Fibroblast of pulmonary artery (primary cell): ENCODE measurements around the gene UPK1A.

Source experiments
- DNase-seq: peaks from one replicate; pipeline ENCODE4 v3.0.0-alpha.2; 2010; ENCODE audit warnings: low read depth
- H3K4me3 ChIP-seq: replicated peaks from 2 replicates; pipeline ENCODE4 v1.5.1; 2011; ENCODE audit warnings: low read depth, mild to moderate bottlenecking, control low read depth, low read length, moderate library complexity
- CTCF ChIP-seq: IDR thresholded peaks from 2 replicates; pipeline ENCODE4 v1.5.1; 2011; ENCODE audit warnings: mild to moderate bottlenecking, control low read depth, low read length, inconsistent platforms; ENCODE audit errors: missing control alignments

Gene UPK1A

GRCh38 chr19:35637165-35637564, 29.2 kb upstream of the UPK1A start:
- no peak overlapping the region for H3K4me3 ChIP-seq
- no peak for DNase-seq
- no peak for TF ChIP-seq CTCF

GRCh38 chr19:35639321-35639639, 27.0 kb upstream of the UPK1A start:
- H3K4me3 ChIP-seq = no peak overlapping the region
- TF ChIP-seq CTCF = no peak
- no peak for DNase-seq

GRCh38 chr19:35639863-35640262, 26.5 kb upstream of the UPK1A start:
- DNase-seq = no peak
- TF ChIP-seq CTCF = no peak
- H3K4me3 ChIP-seq = no peak overlapping the region

GRCh38 chr19:35641515-35642151, 24.7 kb upstream of the UPK1A start, which contains the start of gene ETV2:
Gene ETV2 (plus strand): TSS chr19:35641745. CDS start chr19:35642461, 716 bp downstream.
- DNase-seq = peak; percentile 63
- no peak within 1 kb of the TSS for H3K4me3 ChIP-seq
- no peak for TF ChIP-seq CTCF

GRCh38 chr19:35642312-35642711, 24.0 kb upstream of the UPK1A start:
- no peak overlapping the region for H3K4me3 ChIP-seq
- no peak for DNase-seq
- TF ChIP-seq CTCF = no peak

GRCh38 chr19:35642798-35643254, 23.5 kb upstream of the UPK1A start:
- no peak for TF ChIP-seq CTCF
- DNase-seq = no peak
- H3K4me3 ChIP-seq = peak overlapping the region; percentile 60
